Endothelial cell of umbilical vein (primary cell): ENCODE results near the gene CRELD2.

Experiments used
- CTCF ChIP-seq, 2 donors: IDR thresholded peaks; 1 replicate in 1 of 2; 2 replicates in 1 of 2; pipeline ENCODE4 v1.5.1; 2011; ENCODE audit warnings: low read length in 2 of 2, mild to moderate bottlenecking in 2 of 2, moderate library complexity in 2 of 2, control low read depth in 1 of 2, inconsistent platforms in 1 of 2, low read depth in 1 of 2; ENCODE audit not compliant: insufficient read depth in 1 of 2; ENCODE audit errors: extremely low read depth in 1 of 2
- FOS ChIP-seq: IDR thresholded peaks from 2 replicates; pipeline ENCODE4 v1.6.1; 2011; ENCODE audit warnings: mild to moderate bottlenecking, low read length, moderate library complexity, borderline replicate concordance; ENCODE audit not compliant: insufficient read depth
- MYC ChIP-seq: IDR thresholded peaks from one replicate; pipeline ENCODE4 v1.6.1; 2011; ENCODE audit warnings: mild to moderate bottlenecking, low read depth, low read length

GRCh38 chr22:49869086-49869830 lies 49.2 kb upstream of the CRELD2 start:
- TF ChIP-seq MYC (no peak), CTCF (IDR thresholded peaks at IDR 0.05; ENCODE audit: extremely low read depth in 1 of 2, insufficient read depth in 1 of 2, low read depth in 1 of 2, low read length in 2 of 2) (no peak), FOS (no peak)
